ENCODE data around the gene GALNT9. TPM values are rescaled to one million over a fixed set of nuclear protein-coding genes. Genes with fewer than 3 reads are reported as not detected.
"Not testable (repeated sequence)": the region's sequence is repeated elsewhere in the genome, so short reads cannot be mapped to it uniquely, and the experiment has no call there.

Gene GALNT9
- polyA plus RNA-seq, 4 donors = 8.7 to 11.7 (median 10.2) TPM

- DNase-seq (ENCODE audit: low read depth in 4 of 4, low spot score in 2 of 4) = no peak
Measured at GRCh38 chr12:132359551-132359950, 30.2 kb upstream of the GALNT9 start.

GRCh38 chr12:132358241-132359225 is 29.1 kb upstream of the GALNT9 start:
- DNase-seq (ENCODE audit: low read depth in 4 of 4, low spot score in 2 of 4) = not testable (repeated sequence)

GRCh38 chr12:132357623-132358186 is 28.3 kb upstream of the GALNT9 start:
- no peak for DNase-seq (ENCODE audit: low read depth in 4 of 4, low spot score in 2 of 4)

- DNase-seq (ENCODE audit: low read depth in 4 of 4, low spot score in 2 of 4) = no peak
Measured at GRCh38 chr12:132356691-132357622, 27.6 kb upstream of the GALNT9 start.

- DNase-seq (ENCODE audit: low read depth in 4 of 4, low spot score in 2 of 4) = no peak
Measured at GRCh38 chr12:132355742-132356681, 26.6 kb upstream of the GALNT9 start.

- DNase-seq (ENCODE audit: low read depth in 4 of 4, low spot score in 2 of 4) = no peak
Measured at GRCh38 chr12:132354982-132355680, 25.7 kb upstream of the GALNT9 start.

GRCh38 chr12:132354211-132354981 is 25.0 kb upstream of the GALNT9 start:
- no peak for DNase-seq (ENCODE audit: low read depth in 4 of 4, low spot score in 2 of 4)

GRCh38 chr12:132353811-132354210 is 24.4 kb upstream of the GALNT9 start:
- DNase-seq (ENCODE audit: low read depth in 4 of 4, low spot score in 2 of 4) = no peak

- no peak for DNase-seq (ENCODE audit: low read depth in 4 of 4, low spot score in 2 of 4)
Measured at GRCh38 chr12:132352896-132353800, 23.8 kb upstream of the GALNT9 start.

GRCh38 chr12:132351751-132352495 is 22.5 kb upstream of the GALNT9 start:
- DNase-seq (ENCODE audit: low read depth in 4 of 4, low spot score in 2 of 4) = no peak

GRCh38 chr12:132349501-132350131 is 20.2 kb upstream of the GALNT9 start:
- DNase-seq (ENCODE audit: low read depth in 4 of 4, low spot score in 2 of 4) = no peak

- no peak for DNase-seq (ENCODE audit: low read depth in 4 of 4, low spot score in 2 of 4)
Measured at GRCh38 chr12:132348176-132348575, 18.8 kb upstream of the GALNT9 start.

- no peak for DNase-seq (ENCODE audit: low read depth in 4 of 4, low spot score in 2 of 4)
Measured at GRCh38 chr12:132347176-132347855, 17.9 kb upstream of the GALNT9 start.

- no peak for DNase-seq (ENCODE audit: low read depth in 4 of 4, low spot score in 2 of 4)
Measured at GRCh38 chr12:132346471-132347175, 17.2 kb upstream of the GALNT9 start.
